Mesendoderm (in vitro differentiated cells): Measurements from ENCODE around the gene ARHGDIG.

Experiments used
- DNase-seq: peaks from one replicate; pipeline ENCODE4 v3.0.0; 2013
- H2AK5ac ChIP-seq: 2 replicates; pipeline ENCODE4 v1.6.1; 2013; ENCODE audit warnings: low read length, inconsistent platforms
- H2BK120ac ChIP-seq: 2 replicates; pipeline ENCODE4 v1.6.1; 2013; ENCODE audit warnings: low read depth, mild to moderate bottlenecking, low read length, moderate library complexity, mixed read lengths
- H2BK15ac ChIP-seq: replicated peaks from 2 replicates; pipeline ENCODE4 v1.6.1; 2013; ENCODE audit warnings: low read depth, mild to moderate bottlenecking, moderate library complexity
- H2BK5ac ChIP-seq: 2 replicates; pipeline ENCODE4 v1.6.1; 2013; ENCODE audit warnings: low read length, inconsistent platforms
- H3K18ac ChIP-seq: 2 replicates; pipeline ENCODE4 v1.6.1; 2013; ENCODE audit warnings: mild to moderate bottlenecking, low read length, mixed read lengths
- H3K23ac ChIP-seq: one replicate; pipeline ENCODE4 v1.6.1; 2013; ENCODE audit warnings: low read length
- H3K27ac ChIP-seq: 2 replicates; pipeline ENCODE4 v1.5.1; 2013; ENCODE audit warnings: low read depth, mild to moderate bottlenecking, inconsistent platforms, low read length, moderate library complexity
- H3K27me3 ChIP-seq: 2 replicates; pipeline ENCODE4 v1.6.1; 2013; ENCODE audit warnings: low read length, control low read depth, mild to moderate bottlenecking, inconsistent platforms; ENCODE audit not compliant: insufficient read depth, poor library complexity
- H3K36me3 ChIP-seq: 2 replicates; pipeline ENCODE4 v1.6.1; 2013; ENCODE audit warnings: low read length, inconsistent platforms; ENCODE audit not compliant: control insufficient read depth, insufficient read depth
- H3K4ac ChIP-seq: one replicate; pipeline ENCODE4 v1.6.1; 2013; ENCODE audit warnings: low read depth, mild to moderate bottlenecking, low read length, moderate library complexity
- H3K4me1 ChIP-seq: 2 replicates; pipeline ENCODE4 v1.6.1; 2013; ENCODE audit warnings: low read depth, low read length, inconsistent platforms; ENCODE audit not compliant: control insufficient read depth
- H3K4me2 ChIP-seq: 2 replicates; pipeline ENCODE4 v1.6.1; 2013; ENCODE audit warnings: low read length
- H3K4me3 ChIP-seq: 2 replicates; pipeline ENCODE4 v1.5.1; 2013; ENCODE audit warnings: mild to moderate bottlenecking, low read length
- H3K56ac ChIP-seq: one replicate; pipeline ENCODE4 v1.6.1; 2013; ENCODE audit warnings: low read length
- H3K79me1 ChIP-seq: 2 replicates; pipeline ENCODE4 v1.6.1; 2013; ENCODE audit warnings: low read length, inconsistent platforms
- H3K79me2 ChIP-seq: 2 replicates; pipeline ENCODE4 v1.6.1; 2013; ENCODE audit warnings: mild to moderate bottlenecking, low read length; ENCODE audit not compliant: control insufficient read depth, insufficient read depth
- H3K9ac ChIP-seq: 2 replicates; pipeline ENCODE4 v1.6.1; 2013; ENCODE audit warnings: low read length, inconsistent platforms
- H4K5ac ChIP-seq: one replicate; pipeline ENCODE4 v1.6.1; 2013; ENCODE audit warnings: low read length
- H4K8ac ChIP-seq: one replicate; pipeline ENCODE4 v1.6.1; 2013; ENCODE audit warnings: low read depth, mild to moderate bottlenecking, control low read depth, low read length, moderate library complexity
- WGBS: extraction: QIAGEN DNeasy Blood & Tissue Kit; methylation state at CpG from one replicate; pipeline ENCODE4 v1.1.7; 2013; ENCODE audit warnings: low lambda C conversion rate, missing lambda C conversion rate; ENCODE audit not compliant: insufficient coverage; ENCODE audit errors: extremely low coverage; 5-methylcytosine and 5-hydroxymethylcytosine counted together

The ARHGDIG gene

GRCh38 chr16:242281-242680, 38.1 kb upstream of the ARHGDIG start:
- no peak overlapping the region for H3K4me2 ChIP-seq
- no peak overlapping the region for H2AK5ac ChIP-seq
- no peak overlapping the region for H2BK120ac ChIP-seq
- no peak overlapping the region for H3K18ac ChIP-seq
- no peaks in the 10 kb centered on the region for H3K79me2 ChIP-seq
- no CpG with 5 or more reads among the region's 10 CpGs for WGBS
- no peak overlapping the region for H3K4me3 ChIP-seq
- H2BK15ac ChIP-seq: no peak overlapping the region
- H3K9ac ChIP-seq: no peak overlapping the region
- H3K4ac ChIP-seq: no peak overlapping the region
- no peak overlapping the region for H2BK5ac ChIP-seq
- H3K27me3 ChIP-seq: no peaks in the 10 kb centered on the region
- no peak overlapping the region for H4K8ac ChIP-seq
- H3K36me3 ChIP-seq: no peaks in the 10 kb centered on the region
- H3K56ac ChIP-seq: no peak overlapping the region
- no peak overlapping the region for H4K5ac ChIP-seq
- H3K79me1 ChIP-seq: no peaks in the 10 kb centered on the region
- no peak for DNase-seq
- H3K4me1 ChIP-seq: no peaks in the 10 kb centered on the region
- no peak overlapping the region for H3K23ac ChIP-seq
- no peak overlapping the region for H3K27ac ChIP-seq

GRCh38 chr16:243348-243747, 37.0 kb upstream of the ARHGDIG start:
- Histone ChIP-seq H3K4ac (no peak overlapping the region), H2BK15ac (no peak overlapping the region), H2BK120ac (no peak overlapping the region), H3K36me3 (no peaks in the 10 kb centered on the region), H3K4me1 (no peaks in the 10 kb centered on the region), H4K8ac (no peak overlapping the region), H3K79me1 (no peaks in the 10 kb centered on the region), H2BK5ac (no peak overlapping the region), H3K9ac (no peak overlapping the region), H3K27ac (no peak overlapping the region), H3K79me2 (no peaks in the 10 kb centered on the region), H3K18ac (no peak overlapping the region), H3K23ac (no peak overlapping the region), H3K27me3 (no peaks in the 10 kb centered on the region), H3K4me2 (no peak overlapping the region), H4K5ac (no peak overlapping the region), H2AK5ac (no peak overlapping the region), H3K4me3 (no peak overlapping the region), H3K56ac (no peak overlapping the region)
- no CpG with 5 or more reads among the region's 4 CpGs for WGBS
- DNase-seq: no peak

- DNase-seq: no peak
- H3K27ac ChIP-seq: no peak overlapping the region
Observed at GRCh38 chr16:245105-245504, 35.3 kb upstream of the ARHGDIG start.

GRCh38 chr16:247027-247426, 33.4 kb upstream of the ARHGDIG start:
- Histone ChIP-seq H2BK15ac (no peak overlapping the region), H3K4me1 (no peaks in the 10 kb centered on the region), H3K79me1 (no peaks in the 10 kb centered on the region), H3K9ac (no peak overlapping the region), H3K4me2 (no peak overlapping the region), H4K5ac (no peak overlapping the region), H3K56ac (no peak overlapping the region), H4K8ac (no peak overlapping the region), H3K4me3 (no peak overlapping the region), H3K23ac (no peak overlapping the region), H2AK5ac (no peak overlapping the region), H3K27ac (no peak overlapping the region), H3K18ac (no peak overlapping the region), H2BK120ac (no peak overlapping the region), H3K79me2 (no peaks in the 10 kb centered on the region), H3K27me3 (no peaks in the 10 kb centered on the region), H3K4ac (no peak overlapping the region), H3K36me3 (no peaks in the 10 kb centered on the region), H2BK5ac (no peak overlapping the region)
- WGBS: no CpG with 5 or more reads among the region's 12 CpGs
- no peak for DNase-seq

More at GRCh38 chr16:245105-245504, 35.3 kb upstream of the ARHGDIG start:
- H4K5ac ChIP-seq: no peak overlapping the region
- no peak overlapping the region for H3K4me2 ChIP-seq
- no peak overlapping the region for H2BK15ac ChIP-seq
- H3K23ac ChIP-seq: no peak overlapping the region
- WGBS: no CpG with 5 or more reads among the region's 9 CpGs
- H4K8ac ChIP-seq: no peak overlapping the region
- H3K79me2 ChIP-seq: no peaks in the 10 kb centered on the region
- H3K36me3 ChIP-seq: no peaks in the 10 kb centered on the region
- H3K27me3 ChIP-seq: no peaks in the 10 kb centered on the region
- no peak overlapping the region for H3K4me3 ChIP-seq
- no peak overlapping the region for H3K9ac ChIP-seq
- no peak overlapping the region for H3K18ac ChIP-seq
- no peak overlapping the region for H2BK5ac ChIP-seq
- H2AK5ac ChIP-seq: no peak overlapping the region
- no peaks in the 10 kb centered on the region for H3K4me1 ChIP-seq
- H3K56ac ChIP-seq: no peak overlapping the region
- no peaks in the 10 kb centered on the region for H3K79me1 ChIP-seq
- H3K4ac ChIP-seq: no peak overlapping the region
- no peak overlapping the region for H2BK120ac ChIP-seq

- H2BK120ac ChIP-seq: no peak overlapping the region
- no CpG with 5 or more reads among the region's 12 CpGs for WGBS
- H3K23ac ChIP-seq: no peak overlapping the region
Observed at GRCh38 chr16:249431-249830, 31.0 kb upstream of the ARHGDIG start.

More at GRCh38 chr16:249431-249830, 31.0 kb upstream of the ARHGDIG start:
- DNase-seq: no peak
- no peak overlapping the region for H4K8ac ChIP-seq
- no peak overlapping the region for H3K4me3 ChIP-seq
- H3K4ac ChIP-seq: no peak overlapping the region
- no peaks in the 10 kb centered on the region for H3K79me2 ChIP-seq
- H3K4me1 ChIP-seq: no peaks in the 10 kb centered on the region
- H3K36me3 ChIP-seq: no peaks in the 10 kb centered on the region
- no peak overlapping the region for H3K18ac ChIP-seq
- H3K4me2 ChIP-seq: no peak overlapping the region
- no peak overlapping the region for H2AK5ac ChIP-seq
- H2BK15ac ChIP-seq: no peak overlapping the region
- no peak overlapping the region for H3K56ac ChIP-seq
- no peak overlapping the region for H4K5ac ChIP-seq
- H3K27ac ChIP-seq: no peak overlapping the region
- H3K27me3 ChIP-seq: no peaks in the 10 kb centered on the region
- no peak overlapping the region for H3K9ac ChIP-seq
- H2BK5ac ChIP-seq: no peak overlapping the region
- H3K79me1 ChIP-seq: no peaks in the 10 kb centered on the region
